Measurements from ENCODE around the gene OPA1.

DNA sequence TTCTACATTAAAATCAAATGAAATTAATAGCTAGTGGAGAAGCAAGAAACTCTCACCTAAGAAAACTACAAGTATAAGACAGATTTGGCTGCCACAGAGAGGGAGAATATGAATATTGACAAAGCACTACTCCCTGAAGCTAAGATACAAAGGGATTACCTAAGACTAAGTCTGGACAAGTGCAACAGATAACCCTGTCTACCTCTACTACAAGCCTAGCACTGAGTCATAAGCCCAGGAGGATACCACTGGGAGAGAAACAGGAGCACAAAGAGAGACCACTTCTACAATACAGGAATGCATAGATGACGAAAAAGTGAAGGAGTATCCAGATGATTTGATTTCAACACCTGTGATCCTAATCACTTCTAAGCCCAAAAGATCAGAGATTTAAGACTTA, 48.7 kb upstream of the OPA1 start:
- TF ChIP-seq, protein P1, sequence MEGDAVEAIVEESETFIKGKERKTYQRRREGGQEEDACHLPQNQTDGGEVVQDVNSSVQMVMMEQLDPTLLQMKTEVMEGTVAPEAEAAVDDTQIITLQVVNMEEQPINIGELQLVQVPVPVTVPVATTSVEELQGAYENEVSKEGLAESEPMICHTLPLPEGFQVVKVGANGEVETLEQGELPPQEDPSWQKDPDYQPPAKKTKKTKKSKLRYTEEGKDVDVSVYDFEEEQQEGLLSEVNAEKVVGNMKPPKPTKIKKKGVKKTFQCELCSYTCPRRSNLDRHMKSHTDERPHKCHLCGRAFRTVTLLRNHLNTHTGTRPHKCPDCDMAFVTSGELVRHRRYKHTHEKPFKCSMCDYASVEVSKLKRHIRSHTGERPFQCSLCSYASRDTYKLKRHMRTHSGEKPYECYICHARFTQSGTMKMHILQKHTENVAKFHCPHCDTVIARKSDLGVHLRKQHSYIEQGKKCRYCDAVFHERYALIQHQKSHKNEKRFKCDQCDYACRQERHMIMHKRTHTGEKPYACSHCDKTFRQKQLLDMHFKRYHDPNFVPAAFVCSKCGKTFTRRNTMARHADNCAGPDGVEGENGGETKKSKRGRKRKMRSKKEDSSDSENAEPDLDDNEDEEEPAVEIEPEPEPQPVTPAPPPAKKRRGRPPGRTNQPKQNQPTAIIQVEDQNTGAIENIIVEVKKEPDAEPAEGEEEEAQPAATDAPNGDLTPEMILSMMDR (conservative IDR thresholded peaks at IDR 0.05; ENCODE audit: low read length) = no peak
- no peak for TF ChIP-seq EZH2phosphoT487 (IDR thresholded peaks at IDR 0.05; ENCODE audit: borderline replicate concordance, low read depth, low read length)
